Coronary artery (tissue), 2 donors: ENCODE data around the gene HOXB8.
A peak's percentile ranks its signal among the peaks of the same experiment; 100 is the strongest.

ENCODE experiments used
- DNase-seq: peaks from one replicate; pipeline ENCODE4 v3.0.0-alpha.2; 2017; ENCODE audit warnings: low spot score
- H3K27ac ChIP-seq, 2 donors: fragments of 200-600 bp; sonication (generic); one replicate each; pipeline ENCODE4 v1.5.1; 2016 to 2019
- H3K4me3 ChIP-seq: fragments of 200-600 bp; sonication (generic); 2 replicates; pipeline ENCODE4 v1.5.1; 2016; ENCODE audit warnings: mild to moderate bottlenecking, moderate library complexity
- CTCF ChIP-seq: fragments of 200-600 bp; sonication (generic); IDR thresholded peaks from one replicate; pipeline ENCODE4 v1.5.1; 2019; ENCODE audit warnings: antibody characterized with exemption

HOXB8 gene

GRCh38 chr17:48583708-48584222, 31.3 kb downstream of the HOXB8 start:
- Histone ChIP-seq H3K27ac (no peak overlapping the region), H3K4me3 (no peak overlapping the region)
- DNase-seq, result no peak
- no peak for TF ChIP-seq CTCF

- Histone ChIP-seq H3K4me3 (no peak overlapping the region), H3K27ac (peak overlapping the region in 1 of 2 donors; percentile 38)
- no peak for TF ChIP-seq CTCF
- no peak for DNase-seq
These were observed 32.4 kb downstream of the HOXB8 start for GRCh38 chr17:48582750-48583069.

- Histone ChIP-seq H3K27ac (peak overlapping the region in 1 of 2 donors; percentile 82), H3K4me3 (no peak overlapping the region)
- no peak for DNase-seq
- no peak for TF ChIP-seq CTCF
These were observed 35.1 kb downstream of the HOXB8 start for GRCh38 chr17:48579760-48580554.

- DNase-seq, result no peak
- H3K4me3 ChIP-seq, result no peak overlapping the region
- no peak overlapping the region for H3K27ac ChIP-seq
- TF ChIP-seq CTCF, result no peak
These were observed 35.7 kb downstream of the HOXB8 start for GRCh38 chr17:48579471-48579759.

GRCh38 chr17:48578616-48579470, 36.2 kb downstream of the HOXB8 start:
- TF ChIP-seq CTCF, result no peak
- DNase-seq, result no peak
- peak overlapping the region; percentile 82 for H3K4me3 ChIP-seq
- H3K27ac ChIP-seq, result peak overlapping the region; percentile 42 to 88

- DNase-seq, result no peak
- no peak for TF ChIP-seq CTCF
- peak within 1 kb of the TSS; percentile 42 to 88 for H3K27ac ChIP-seq
- H3K4me3 ChIP-seq, result peak within 1 kb of the TSS; percentile 82
These were observed 37.0 kb downstream of the HOXB8 start, which contains the start of gene HOXB4 for GRCh38 chr17:48577946-48578615. TSS of gene HOXB4 (minus strand) at chr17:48578350. CDS start at chr17:48578319, 31 bp downstream.
